Transverse colon (tissue), 3 donors: ENCODE results near the gene PDRG1.

ENCODE experiments used
- EP300 ChIP-seq: sonication (generic); formaldehyde crosslinking; IDR thresholded peaks from one replicate; pipeline ENCODE4 v1.6.1; 2017; ENCODE audit warnings: antibody characterized with exemption, low read depth
- TF ChIP-seq, protein P1 (sequence below), 5 experiments: fragments of 200-600 bp in 3 of 5; fragments of 450-650 bp in 2 of 5; sonication (generic) in 3 of 5; IDR thresholded peaks; 1 replicate in 2 of 5; 2 replicates in 3 of 5; pipeline ENCODE4 v1.5.1; 2016 to 2017; ENCODE audit warnings: antibody characterized with exemption in 5 of 5, inconsistent platforms in 3 of 5, mild to moderate bottlenecking in 2 of 5, moderate library complexity in 1 of 5

DNA sequence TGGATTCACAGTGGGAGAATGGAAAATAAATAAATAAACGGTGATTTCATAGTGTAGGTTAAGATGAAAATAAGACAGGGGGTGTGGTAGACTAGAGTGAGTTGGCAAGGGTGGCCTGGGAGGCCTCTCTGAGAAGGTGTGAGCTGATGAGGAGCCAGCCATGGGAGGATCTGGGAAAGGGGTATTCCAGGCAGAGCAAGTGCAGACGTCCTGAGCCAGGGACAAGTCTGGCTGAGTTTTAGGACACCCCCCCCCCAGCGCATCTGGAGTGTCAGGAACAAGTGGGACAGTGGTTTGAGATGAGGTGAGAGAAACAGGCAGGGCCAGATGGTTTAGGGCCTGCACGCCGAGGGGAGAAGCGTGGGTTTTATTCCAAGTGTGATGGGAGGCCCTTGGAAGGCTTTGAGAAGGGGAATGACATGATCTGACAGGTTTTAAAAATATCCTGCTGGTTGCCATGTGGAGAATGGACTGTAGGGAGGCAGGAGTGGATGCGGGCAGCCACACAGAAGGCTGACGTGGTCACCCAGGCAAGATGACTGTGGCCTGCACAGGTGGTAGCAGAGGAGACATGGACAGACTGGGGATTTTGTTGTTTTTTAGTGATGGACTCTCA is 37.3 kb upstream of the PDRG1 start:
- no peak for TF ChIP-seq EP300
- TF ChIP-seq, protein P1, sequence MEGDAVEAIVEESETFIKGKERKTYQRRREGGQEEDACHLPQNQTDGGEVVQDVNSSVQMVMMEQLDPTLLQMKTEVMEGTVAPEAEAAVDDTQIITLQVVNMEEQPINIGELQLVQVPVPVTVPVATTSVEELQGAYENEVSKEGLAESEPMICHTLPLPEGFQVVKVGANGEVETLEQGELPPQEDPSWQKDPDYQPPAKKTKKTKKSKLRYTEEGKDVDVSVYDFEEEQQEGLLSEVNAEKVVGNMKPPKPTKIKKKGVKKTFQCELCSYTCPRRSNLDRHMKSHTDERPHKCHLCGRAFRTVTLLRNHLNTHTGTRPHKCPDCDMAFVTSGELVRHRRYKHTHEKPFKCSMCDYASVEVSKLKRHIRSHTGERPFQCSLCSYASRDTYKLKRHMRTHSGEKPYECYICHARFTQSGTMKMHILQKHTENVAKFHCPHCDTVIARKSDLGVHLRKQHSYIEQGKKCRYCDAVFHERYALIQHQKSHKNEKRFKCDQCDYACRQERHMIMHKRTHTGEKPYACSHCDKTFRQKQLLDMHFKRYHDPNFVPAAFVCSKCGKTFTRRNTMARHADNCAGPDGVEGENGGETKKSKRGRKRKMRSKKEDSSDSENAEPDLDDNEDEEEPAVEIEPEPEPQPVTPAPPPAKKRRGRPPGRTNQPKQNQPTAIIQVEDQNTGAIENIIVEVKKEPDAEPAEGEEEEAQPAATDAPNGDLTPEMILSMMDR (IDR thresholded peaks at IDR 0.05), result no peak
